HepG2 (cell line): ENCODE data around the gene LDAH. TPM values are rescaled to one million over a fixed set of nuclear protein-coding genes. Genes with fewer than 3 reads are reported as not detected.

Experiments used
- CREB1 ChIP-seq, 2 experiments: fragments of 450-650 bp in 1 of 2; IDR thresholded peaks; 2 replicates each; pipeline ENCODE4 v1.6.1; 2016 to 2017; ENCODE audit warnings: control low read depth in 1 of 2, mild to moderate bottlenecking in 1 of 2, missing compliant biosample characterization in 1 of 2, missing genetic modification characterization in 1 of 2
- DPF2 ChIP-seq: sonication (generic); formaldehyde crosslinking; IDR thresholded peaks from 2 replicates; pipeline ENCODE4 v1.4.0; 2020; ENCODE audit warnings: mild to moderate bottlenecking, low read depth, missing genetic modification reagents, borderline replicate concordance
- ELF3 ChIP-seq: IDR thresholded peaks from 2 replicates; pipeline ENCODE4 v1.6.1; 2016; ENCODE audit warnings: missing genetic modification reagents, missing compliant biosample characterization
- HHEX ChIP-seq: IDR thresholded peaks from 2 replicates; pipeline ENCODE4 v1.6.1; 2016; ENCODE audit warnings: control low read depth
- HMG20B ChIP-seq: conservative IDR thresholded peaks from 2 replicates; pipeline ENCODE4 v1.6.1; 2016; ENCODE audit warnings: missing genetic modification reagents, missing compliant biosample characterization
- JUND ChIP-seq: sonication (generic); formaldehyde crosslinking; IDR thresholded peaks from 2 replicates; pipeline ENCODE4 v1.8.0; 2022; ENCODE audit warnings: mild to moderate bottlenecking, missing genetic modification reagents
- MED13 ChIP-seq: sonication (generic); formaldehyde crosslinking; IDR thresholded peaks from 2 replicates; pipeline ENCODE4 v1.5.0; 2020; ENCODE audit warnings: missing genetic modification reagents
- MTA1 ChIP-seq: sonication (generic); formaldehyde crosslinking; IDR thresholded peaks from 2 replicates; pipeline ENCODE4 v1.4.0; 2020; ENCODE audit warnings: missing genetic modification reagents, mild to moderate bottlenecking, borderline replicate concordance
- NKX3-1 ChIP-seq: sonication (generic); formaldehyde crosslinking; IDR thresholded peaks from 2 replicates; pipeline ENCODE4 v1.5.0; 2020; ENCODE audit warnings: missing genetic modification reagents
- NR2C2 ChIP-seq: sonication (generic); formaldehyde crosslinking; IDR thresholded peaks from 2 replicates; pipeline ENCODE4 v1.4.0; 2020; ENCODE audit warnings: missing genetic modification reagents, mild to moderate bottlenecking, moderate library complexity, borderline replicate concordance
- PRMT3 ChIP-seq: sonication (generic); formaldehyde crosslinking; IDR thresholded peaks from 2 replicates; pipeline ENCODE4 v1.8.1; 2022; ENCODE audit warnings: low read depth, mild to moderate bottlenecking, moderate library complexity, missing genetic modification reagents, borderline replicate concordance
- RARG ChIP-seq: sonication (generic); formaldehyde crosslinking; IDR thresholded peaks from 2 replicates; pipeline ENCODE4 v1.4.0; 2020; ENCODE audit warnings: low read depth, mild to moderate bottlenecking, missing genetic modification reagents
- SNAPC2 ChIP-seq: sonication (generic); formaldehyde crosslinking; IDR thresholded peaks from 2 replicates; pipeline ENCODE4 v1.8.1; 2022; ENCODE audit warnings: mild to moderate bottlenecking, missing genetic modification reagents
- SRY ChIP-seq: sonication (generic); formaldehyde crosslinking; IDR thresholded peaks from 2 replicates; pipeline ENCODE4 v1.8.0; 2022; ENCODE audit warnings: mild to moderate bottlenecking, missing genetic modification reagents
- STAT5B ChIP-seq: sonication (generic); formaldehyde crosslinking; IDR thresholded peaks from 2 replicates; pipeline ENCODE4 v1.4.0; 2020; ENCODE audit warnings: missing genetic modification reagents
- SYNCRIP ChIP-seq: fragments of 200-400 bp; formaldehyde crosslinking; IDR thresholded peaks from 2 replicates; pipeline ENCODE4 v1.6.1; 2018; ENCODE audit warnings: mild to moderate bottlenecking, low read depth, low read length; ENCODE audit not compliant: insufficient read depth
- ZBTB7A ChIP-seq: sonication (generic); formaldehyde crosslinking; IDR thresholded peaks from 2 replicates; pipeline ENCODE4 v1.8.0; 2022; ENCODE audit warnings: mild to moderate bottlenecking, missing genetic modification reagents
- ZNF230 ChIP-seq: sonication (generic); formaldehyde crosslinking; IDR thresholded peaks from 2 replicates; pipeline ENCODE4 v1.4.0; 2020; ENCODE audit warnings: mild to moderate bottlenecking, missing genetic modification reagents
- ZNF629 ChIP-seq: sonication (generic); formaldehyde crosslinking; conservative IDR thresholded peaks from 2 replicates; pipeline ENCODE4 v1.5.0; 2020; ENCODE audit warnings: missing genetic modification reagents
- ZNF660 ChIP-seq: sonication (generic); formaldehyde crosslinking; IDR thresholded peaks from 2 replicates; pipeline ENCODE4 v1.5.1; 2020; ENCODE audit warnings: mild to moderate bottlenecking, low read depth, missing genetic modification reagents, borderline replicate concordance
- ZNF703 ChIP-seq: sonication (generic); formaldehyde crosslinking; IDR thresholded peaks from 2 replicates; pipeline ENCODE4 v1.5.1; 2020; ENCODE audit warnings: missing genetic modification reagents, mild to moderate bottlenecking, moderate library complexity, borderline replicate concordance
- ZNF766 ChIP-seq: sonication (generic); formaldehyde crosslinking; IDR thresholded peaks from 2 replicates; pipeline ENCODE4 v1.5.0; 2020; ENCODE audit warnings: missing genetic modification reagents, borderline replicate concordance
- ZNF850 ChIP-seq: sonication (generic); formaldehyde crosslinking; conservative IDR thresholded peaks from 2 replicates; pipeline ENCODE4 v1.9.0; 2021; ENCODE audit warnings: mild to moderate bottlenecking, missing genetic modification reagents
- polyA plus RNA-seq, 8 experiments: library from polyadenylated mRNA; depleted of rRNA in 3 of 8; stranded (reverse) in 7 of 8; unstranded in 1 of 8; fragments of >200 nt; fragmentation: Illumina TruSeq in 4 of 8; extraction: Trizol in 4 of 8; gene quantifications; 2 replicates each; pipeline versions ENCODE4 v1.2.1 to v1.2.3, GENCODE V29; 2011 to 2016; ENCODE audit warnings: low read depth in 4 of 8, missing spikeins in 1 of 8, mixed read lengths in 1 of 8; ENCODE audit not compliant: insufficient read depth in 1 of 8
- total RNA-seq, 5 experiments: library from RNA; depleted of rRNA; stranded (reverse); fragments of >200 nt; fragmentation: Illumina TruSeq; extraction: Trizol; gene quantifications; 2 replicates each; pipeline ENCODE4 v1.2.3, GENCODE V29; 2016; ENCODE audit warnings: low read depth in 1 of 5
- TF ChIP-seq, protein P1 (sequence below): sonication (generic); formaldehyde crosslinking; IDR thresholded peaks from 2 replicates; pipeline ENCODE4 v1.8.1; 2022; ENCODE audit warnings: low read depth, mild to moderate bottlenecking, missing genetic modification reagents
- TF ChIP-seq, protein P2 (sequence below): sonication (generic); formaldehyde crosslinking; IDR thresholded peaks from 2 replicates; pipeline ENCODE4 v1.8.1; 2023; ENCODE audit warnings: missing genetic modification reagents, inconsistent platforms, borderline replicate concordance
- TF ChIP-seq, protein P3 (sequence below): IDR thresholded peaks from 2 replicates; pipeline ENCODE4 v1.6.1; 2018; ENCODE audit warnings: missing genetic modification reagents, mild to moderate bottlenecking, missing compliant biosample characterization

The LDAH gene
- total and polyA plus RNA-seq, 2 of the 13 experiments (the other 11 are each of a cell fraction or from before 2014, with no cell fraction given), result 28.8 to 46.2 TPM

DNA sequence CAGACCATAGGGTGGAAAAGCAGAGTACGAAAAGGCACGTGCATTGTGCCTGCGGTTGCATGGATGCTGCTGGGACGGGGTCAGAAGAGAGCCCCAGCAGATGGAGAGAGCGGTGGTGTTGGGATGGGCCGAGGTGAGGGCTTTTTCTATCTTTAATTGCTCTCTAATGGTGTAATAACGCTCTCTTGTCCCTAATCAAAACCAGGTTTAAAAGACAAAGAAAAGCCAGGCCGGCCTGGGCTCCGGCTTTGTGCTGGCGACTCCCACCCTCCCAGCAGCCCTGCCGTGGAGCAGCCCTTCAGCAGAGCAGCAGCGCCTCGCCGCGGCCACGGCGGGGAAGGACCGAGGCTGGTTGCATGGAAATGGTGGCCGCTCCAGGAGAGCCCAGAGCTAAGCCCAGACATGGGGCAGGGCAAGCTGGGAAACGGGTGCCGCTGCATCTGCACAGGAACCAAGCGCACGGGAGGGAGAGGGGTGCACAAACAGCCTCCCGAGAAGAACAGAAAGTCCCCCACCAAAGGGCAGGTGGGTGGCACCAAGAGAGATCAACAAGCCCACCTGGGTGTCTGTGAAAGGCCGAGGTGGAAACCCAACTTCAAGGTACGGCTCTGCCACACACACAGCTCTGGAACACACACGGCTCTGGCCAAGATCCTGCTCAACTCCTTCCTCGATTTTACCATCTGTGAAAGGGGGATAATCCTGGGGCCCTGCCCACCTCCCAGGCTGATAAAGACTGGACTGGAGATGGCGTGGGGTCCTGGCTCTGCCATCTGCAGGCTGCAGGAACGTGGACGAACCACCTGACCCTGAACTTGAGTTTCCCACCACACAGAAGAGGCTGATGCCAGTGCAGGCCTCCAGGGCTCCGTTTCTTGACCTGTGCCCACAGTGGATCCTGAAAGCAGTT, 187.0 kb downstream of the LDAH start (continued):
- TF ChIP-seq ZNF660 (CRISPR knock-in tag), result peak; percentile 75; the same call in 1 of the 2 replicates
- TF ChIP-seq, protein P1, sequence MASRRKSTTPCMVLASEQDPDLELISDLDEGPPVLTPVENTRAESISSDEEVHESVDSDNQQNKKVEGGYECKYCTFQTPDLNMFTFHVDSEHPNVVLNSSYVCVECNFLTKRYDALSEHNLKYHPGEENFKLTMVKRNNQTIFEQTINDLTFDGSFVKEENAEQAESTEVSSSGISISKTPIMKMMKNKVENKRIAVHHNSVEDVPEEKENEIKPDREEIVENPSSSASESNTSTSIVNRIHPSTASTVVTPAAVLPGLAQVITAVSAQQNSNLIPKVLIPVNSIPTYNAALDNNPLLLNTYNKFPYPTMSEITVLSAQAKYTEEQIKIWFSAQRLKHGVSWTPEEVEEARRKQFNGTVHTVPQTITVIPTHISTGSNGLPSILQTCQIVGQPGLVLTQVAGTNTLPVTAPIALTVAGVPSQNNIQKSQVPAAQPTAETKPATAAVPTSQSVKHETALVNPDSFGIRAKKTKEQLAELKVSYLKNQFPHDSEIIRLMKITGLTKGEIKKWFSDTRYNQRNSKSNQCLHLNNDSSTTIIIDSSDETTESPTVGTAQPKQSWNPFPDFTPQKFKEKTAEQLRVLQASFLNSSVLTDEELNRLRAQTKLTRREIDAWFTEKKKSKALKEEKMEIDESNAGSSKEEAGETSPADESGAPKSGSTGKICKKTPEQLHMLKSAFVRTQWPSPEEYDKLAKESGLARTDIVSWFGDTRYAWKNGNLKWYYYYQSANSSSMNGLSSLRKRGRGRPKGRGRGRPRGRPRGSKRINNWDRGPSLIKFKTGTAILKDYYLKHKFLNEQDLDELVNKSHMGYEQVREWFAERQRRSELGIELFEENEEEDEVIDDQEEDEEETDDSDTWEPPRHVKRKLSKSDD (CRISPR knock-in tag), result no peak
- TF ChIP-seq ZNF766 (CRISPR knock-in tag), result no peak
- TF ChIP-seq ELF3 (CRISPR knock-in tag), result peak; percentile 68
- TF ChIP-seq ZNF703 (CRISPR knock-in tag), result peak; percentile 24; the same call in 1 of the 2 replicates
- no peak; the same call in 1 of the 2 replicates for TF ChIP-seq ZNF230 (CRISPR knock-in tag)
- TF ChIP-seq MTA1 (CRISPR knock-in tag), result peak; percentile 83; the same call in 1 of the 2 replicates
- TF ChIP-seq SYNCRIP, result no peak
- no peak for TF ChIP-seq HMG20B (CRISPR knock-in tag)
- TF ChIP-seq ZNF629 (CRISPR knock-in tag), result peak; percentile 68
- TF ChIP-seq NKX3-1, result no peak
- TF ChIP-seq STAT5B (CRISPR knock-in tag), result no peak
- TF ChIP-seq HHEX (CRISPR knock-in tag), result no peak
- TF ChIP-seq, protein P2, sequence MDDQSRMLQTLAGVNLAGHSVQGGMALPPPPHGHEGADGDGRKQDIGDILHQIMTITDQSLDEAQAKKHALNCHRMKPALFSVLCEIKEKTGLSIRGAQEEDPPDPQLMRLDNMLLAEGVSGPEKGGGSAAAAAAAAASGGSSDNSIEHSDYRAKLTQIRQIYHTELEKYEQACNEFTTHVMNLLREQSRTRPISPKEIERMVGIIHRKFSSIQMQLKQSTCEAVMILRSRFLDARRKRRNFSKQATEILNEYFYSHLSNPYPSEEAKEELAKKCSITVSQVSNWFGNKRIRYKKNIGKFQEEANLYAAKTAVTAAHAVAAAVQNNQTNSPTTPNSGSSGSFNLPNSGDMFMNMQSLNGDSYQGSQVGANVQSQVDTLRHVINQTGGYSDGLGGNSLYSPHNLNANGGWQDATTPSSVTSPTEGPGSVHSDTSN (CRISPR knock-in tag), result no peak
- no peak for TF ChIP-seq PRMT3 (CRISPR knock-in tag)
- TF ChIP-seq NR2C2 (CRISPR knock-in tag), result no peak
- TF ChIP-seq DPF2, result no peak
- TF ChIP-seq JUND (CRISPR knock-in tag), result peak; percentile 51; the same call in 1 of the 2 replicates
- TF ChIP-seq, protein P3, sequence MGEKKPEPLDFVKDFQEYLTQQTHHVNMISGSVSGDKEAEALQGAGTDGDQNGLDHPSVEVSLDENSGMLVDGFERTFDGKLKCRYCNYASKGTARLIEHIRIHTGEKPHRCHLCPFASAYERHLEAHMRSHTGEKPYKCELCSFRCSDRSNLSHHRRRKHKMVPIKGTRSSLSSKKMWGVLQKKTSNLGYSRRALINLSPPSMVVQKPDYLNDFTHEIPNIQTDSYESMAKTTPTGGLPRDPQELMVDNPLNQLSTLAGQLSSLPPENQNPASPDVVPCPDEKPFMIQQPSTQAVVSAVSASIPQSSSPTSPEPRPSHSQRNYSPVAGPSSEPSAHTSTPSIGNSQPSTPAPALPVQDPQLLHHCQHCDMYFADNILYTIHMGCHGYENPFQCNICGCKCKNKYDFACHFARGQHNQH (CRISPR knock-in tag), result peak; percentile 94
- TF ChIP-seq MED13 (CRISPR knock-in tag), result no peak
- TF ChIP-seq ZNF850, result no peak
- TF ChIP-seq CREB1 (IDR thresholded peaks at IDR 0.05), result no peak
- no peak for TF ChIP-seq CREB1 (CRISPR knock-in tag; IDR thresholded peaks at IDR 0.05)
- TF ChIP-seq SNAPC2 (CRISPR knock-in tag), result no peak
- peak; percentile 83 for TF ChIP-seq SRY (CRISPR knock-in tag)
- TF ChIP-seq ZBTB7A, result no peak
- no peak for TF ChIP-seq RARG
